ENCODE measurements around the gene MMS22L. TPM values are rescaled to one million over a fixed set of nuclear protein-coding genes. Genes with fewer than 3 reads are reported as not detected.

Gene MMS22L
- total RNA-seq, 2 donors from 2014 or later = 9.5 to 11.7 TPM

DNA sequence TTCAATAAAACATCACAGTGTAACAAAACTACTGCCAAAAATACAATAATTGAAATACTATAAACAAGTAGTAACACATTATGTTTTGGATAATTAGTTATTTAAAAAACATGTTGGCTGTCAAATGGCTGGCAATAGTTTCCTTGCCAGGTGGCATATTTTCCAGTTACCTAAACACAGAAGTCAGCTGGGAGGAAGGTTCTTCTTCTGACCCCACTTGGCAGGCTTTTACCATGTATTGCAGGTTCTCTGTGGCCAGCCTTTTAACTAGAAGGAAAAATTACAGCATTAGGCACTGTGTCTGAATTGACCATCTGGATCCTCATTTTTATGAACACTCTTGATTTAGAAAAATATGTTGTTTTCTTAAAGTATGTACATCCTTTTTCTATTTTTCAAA lies 131.4 kb downstream of the MMS22L start:
- H3K9me3 ChIP-seq (ENCODE audit: control insufficient read depth, low read length, poor library complexity, severe bottlenecking) = no peaks in the 10 kb centered on the region
- H3K4me1 Mint-ChIP-seq = no peaks in the 10 kb centered on the region
- no peak overlapping the region for H3K27ac Mint-ChIP-seq
- ATAC-seq (no peak), DNase-seq (no peak)
- H3K27me3 Mint-ChIP-seq = no peaks in the 10 kb centered on the region
- no peak overlapping the region for H3K4me3 Mint-ChIP-seq
- H3K36me3 Mint-ChIP-seq (ENCODE audit: low read depth) = no peaks in the 10 kb centered on the region

DNA sequence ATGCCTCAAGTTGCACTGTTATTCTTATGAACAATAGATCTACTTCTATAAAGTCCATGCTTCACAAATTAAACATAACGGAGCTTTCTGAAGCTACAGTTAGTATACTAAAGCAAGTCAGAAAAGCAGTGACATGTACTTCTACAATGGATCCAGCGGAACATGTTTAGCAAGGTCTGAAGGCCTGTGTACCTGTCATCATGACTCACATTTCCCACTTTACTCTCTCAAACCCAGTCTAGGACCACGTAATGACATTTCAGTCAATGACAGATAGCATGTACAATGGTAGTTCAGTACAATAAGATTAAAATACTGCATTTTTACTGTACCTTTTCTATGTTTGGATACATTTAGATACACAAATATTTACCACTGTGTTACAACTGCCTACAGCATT lies 132.1 kb downstream of the MMS22L start:
- H3K27me3 Mint-ChIP-seq = no peaks in the 10 kb centered on the region
- H3K4me3 Mint-ChIP-seq = no peak overlapping the region
- no peaks in the 10 kb centered on the region for H3K9me3 ChIP-seq (ENCODE audit: control insufficient read depth, low read length, poor library complexity, severe bottlenecking)
- ATAC-seq = no peak
- no peaks in the 10 kb centered on the region for H3K36me3 Mint-ChIP-seq (ENCODE audit: low read depth)
- no peaks in the 10 kb centered on the region for H3K4me1 Mint-ChIP-seq
- H3K27ac Mint-ChIP-seq = no peak overlapping the region
- no peak for DNase-seq

DNA sequence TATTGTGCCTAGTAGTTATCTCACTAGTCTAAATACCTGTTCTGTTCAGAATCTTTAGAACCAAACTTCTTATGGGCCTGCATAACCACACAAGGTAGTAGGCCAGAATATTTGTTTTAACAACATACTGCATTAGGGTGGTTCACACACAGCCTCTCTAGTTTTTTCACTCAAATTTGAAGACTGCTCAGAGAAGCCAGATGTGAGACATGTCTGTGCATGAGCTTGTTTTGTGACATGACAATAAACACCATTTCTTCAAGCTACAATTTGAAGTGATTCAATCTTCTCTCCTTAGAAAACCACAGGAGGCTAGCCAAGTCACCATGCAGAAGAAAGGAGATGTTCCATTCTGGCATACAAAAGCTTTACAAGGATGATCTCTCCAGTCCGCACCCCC lies 135.6 kb downstream of the MMS22L start:
- DNase-seq = no peak
- Mint-ChIP-seq H3K36me3 (ENCODE audit: low read depth) (no peaks in the 10 kb centered on the region), H3K4me3 (no peak overlapping the region), H3K27me3 (no peaks in the 10 kb centered on the region), H3K4me1 (no peaks in the 10 kb centered on the region), H3K27ac (no peak overlapping the region)
- no peaks in the 10 kb centered on the region for H3K9me3 ChIP-seq (ENCODE audit: control insufficient read depth, low read length, poor library complexity, severe bottlenecking)
- ATAC-seq = no peak

DNA sequence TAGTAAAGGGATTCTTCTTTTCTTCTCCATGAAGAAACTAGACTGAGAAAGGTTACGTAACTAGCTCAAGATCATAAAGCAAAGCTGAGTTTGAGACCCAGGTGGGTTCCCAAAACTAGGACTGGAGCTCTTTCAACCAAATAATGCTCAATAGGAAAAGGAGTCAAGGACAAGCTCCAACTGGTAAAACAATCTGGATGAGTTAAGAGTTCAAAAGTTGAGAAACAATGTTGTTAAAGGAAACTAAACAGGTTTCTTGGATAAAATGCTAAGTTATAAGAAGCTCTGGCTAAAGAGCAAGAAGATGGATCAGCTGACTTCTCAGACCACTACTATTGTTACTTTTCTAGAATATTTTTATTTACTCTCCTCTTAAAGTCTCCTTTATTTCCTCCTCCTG lies 137.3 kb downstream of the MMS22L start:
- DNase-seq (no peak), ATAC-seq (no peak)
- H3K36me3 Mint-ChIP-seq (ENCODE audit: low read depth) = no peaks in the 10 kb centered on the region
- no peak overlapping the region for H3K27ac Mint-ChIP-seq
- no peaks in the 10 kb centered on the region for H3K27me3 Mint-ChIP-seq
- H3K4me3 Mint-ChIP-seq = no peak overlapping the region
- no peaks in the 10 kb centered on the region for H3K4me1 Mint-ChIP-seq
- no peaks in the 10 kb centered on the region for H3K9me3 ChIP-seq (ENCODE audit: control insufficient read depth, low read length, poor library complexity, severe bottlenecking)

DNA sequence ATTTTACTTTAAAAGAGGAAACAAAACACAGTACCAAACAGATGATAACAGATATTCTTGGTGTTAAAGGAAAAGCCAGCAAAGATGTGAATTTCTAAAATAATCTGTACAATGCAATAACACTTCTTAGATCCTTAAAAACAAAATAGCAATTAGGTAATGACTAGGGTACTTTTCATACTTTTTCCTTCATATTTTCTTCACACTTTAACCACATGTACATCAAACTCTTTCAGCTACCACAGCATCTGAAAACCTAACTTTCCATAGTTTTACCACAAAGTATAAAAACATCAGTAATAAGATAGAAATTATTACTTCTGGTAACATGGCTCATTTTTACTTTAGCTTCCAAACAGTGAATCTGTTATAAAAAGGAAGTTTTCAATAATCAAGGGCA lies 141.3 kb downstream of the MMS22L start:
- H3K4me3 Mint-ChIP-seq = no peak overlapping the region
- H3K9me3 ChIP-seq (ENCODE audit: control insufficient read depth, low read length, poor library complexity, severe bottlenecking) = no peaks in the 10 kb centered on the region
- DNase-seq = no peak
- no peaks in the 10 kb centered on the region for H3K4me1 Mint-ChIP-seq
- H3K36me3 Mint-ChIP-seq (ENCODE audit: low read depth) = no peaks in the 10 kb centered on the region
- H3K27me3 Mint-ChIP-seq = no peaks in the 10 kb centered on the region
- no peak for ATAC-seq
- H3K27ac Mint-ChIP-seq = no peak overlapping the region

DNA sequence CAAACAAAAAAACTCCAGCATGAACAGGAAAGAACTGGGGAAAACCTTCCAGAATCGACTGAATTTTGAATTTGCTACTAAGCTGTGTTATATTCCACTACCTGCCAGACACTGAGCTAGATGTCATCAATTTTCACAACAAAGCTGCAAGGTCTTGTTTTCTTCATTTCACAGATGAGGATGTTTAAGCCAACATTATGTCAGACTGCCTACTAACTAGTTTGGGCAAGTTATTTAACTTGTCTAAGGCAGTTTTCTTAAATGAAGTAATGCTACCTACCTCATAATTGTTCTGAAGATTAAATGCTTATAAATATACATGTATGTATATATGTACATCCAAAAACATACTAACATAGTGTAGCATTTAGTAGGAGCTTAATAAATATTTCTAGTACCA lies 144.4 kb downstream of the MMS22L start:
- Mint-ChIP-seq H3K4me3 (no peak overlapping the region), H3K27me3 (no peaks in the 10 kb centered on the region)
- no peak for ATAC-seq

DNA sequence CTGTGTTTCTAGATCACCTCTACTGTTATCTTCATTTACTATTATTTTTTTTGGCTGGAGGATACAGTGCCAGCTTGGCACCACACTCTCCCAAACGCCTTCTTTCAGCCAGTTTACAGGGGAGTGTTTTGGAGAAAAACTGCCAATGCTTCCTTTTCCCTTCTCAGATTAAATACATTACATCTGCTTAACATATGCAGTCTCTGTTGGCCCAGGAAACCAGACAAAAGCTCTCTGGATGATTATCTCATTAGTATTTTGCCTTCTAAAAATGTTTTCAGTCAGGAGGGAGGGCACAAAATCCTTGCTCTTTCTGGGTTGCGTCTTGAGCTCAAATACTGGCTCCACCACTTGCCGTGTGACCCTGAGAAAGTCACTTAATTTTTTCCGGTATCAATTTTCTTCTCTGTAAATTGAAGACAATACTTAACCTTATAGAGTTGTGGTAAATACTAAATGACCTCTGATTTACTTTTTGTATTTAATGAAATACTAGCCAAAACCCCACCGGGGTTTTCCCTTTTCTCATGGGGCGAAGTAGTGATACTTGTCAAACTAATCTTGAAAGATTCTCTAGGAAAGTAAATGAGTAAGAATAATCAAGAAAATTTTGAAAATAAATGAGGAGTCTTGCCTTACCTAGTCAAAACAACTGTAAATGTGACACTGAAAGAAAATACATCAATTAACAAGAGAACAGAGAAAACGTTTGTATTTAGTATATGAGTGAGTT lies 146.2 kb downstream of the MMS22L start:
- DNase-seq = no peak
- H3K9me3 ChIP-seq (ENCODE audit: control insufficient read depth, low read length, poor library complexity, severe bottlenecking) = no peaks in the 10 kb centered on the region
- no peak overlapping the region for H3K4me3 Mint-ChIP-seq
- ATAC-seq = no peak
- H3K27me3 Mint-ChIP-seq = no peaks in the 10 kb centered on the region
- H3K36me3 Mint-ChIP-seq (ENCODE audit: low read depth) = no peaks in the 10 kb centered on the region
- no peaks in the 10 kb centered on the region for H3K4me1 Mint-ChIP-seq
- no peak overlapping the region for H3K27ac Mint-ChIP-seq

More for the DNA sequence above, 144.4 kb downstream of the MMS22L start:
- DNase-seq = no peak
- Mint-ChIP-seq H3K27ac (no peak overlapping the region), H3K4me1 (no peaks in the 10 kb centered on the region), H3K36me3 (ENCODE audit: low read depth) (no peaks in the 10 kb centered on the region)
- no peaks in the 10 kb centered on the region for H3K9me3 ChIP-seq (ENCODE audit: control insufficient read depth, low read length, poor library complexity, severe bottlenecking)

DNA sequence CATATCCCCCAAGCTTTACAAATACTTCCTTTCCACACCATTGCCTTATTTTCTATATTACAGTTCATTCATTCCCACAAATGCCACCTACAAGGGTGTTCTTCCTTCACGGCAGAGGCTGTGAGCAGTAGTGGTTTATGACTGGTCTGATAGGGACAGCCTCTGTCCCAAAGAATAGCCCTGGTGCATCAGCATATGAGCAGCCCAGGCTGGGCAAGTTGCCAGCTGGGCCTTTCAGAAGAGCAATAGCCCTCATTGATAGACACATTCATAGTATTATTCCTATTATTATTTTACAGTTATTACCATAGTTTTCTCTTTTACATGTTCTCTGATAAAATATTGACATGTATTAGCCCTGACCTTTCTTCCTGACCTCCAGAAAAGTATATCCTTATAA lies 149.9 kb downstream of the MMS22L start:
- H3K27me3 Mint-ChIP-seq = no peaks in the 10 kb centered on the region
- no peaks in the 10 kb centered on the region for H3K4me1 Mint-ChIP-seq
- no peak for ATAC-seq
- H3K4me3 Mint-ChIP-seq = no peak overlapping the region
- H3K36me3 Mint-ChIP-seq (ENCODE audit: low read depth) = no peaks in the 10 kb centered on the region
- H3K9me3 ChIP-seq (ENCODE audit: control insufficient read depth, low read length, poor library complexity, severe bottlenecking) = no peaks in the 10 kb centered on the region
- no peak for DNase-seq
- H3K27ac Mint-ChIP-seq = no peak overlapping the region

DNA sequence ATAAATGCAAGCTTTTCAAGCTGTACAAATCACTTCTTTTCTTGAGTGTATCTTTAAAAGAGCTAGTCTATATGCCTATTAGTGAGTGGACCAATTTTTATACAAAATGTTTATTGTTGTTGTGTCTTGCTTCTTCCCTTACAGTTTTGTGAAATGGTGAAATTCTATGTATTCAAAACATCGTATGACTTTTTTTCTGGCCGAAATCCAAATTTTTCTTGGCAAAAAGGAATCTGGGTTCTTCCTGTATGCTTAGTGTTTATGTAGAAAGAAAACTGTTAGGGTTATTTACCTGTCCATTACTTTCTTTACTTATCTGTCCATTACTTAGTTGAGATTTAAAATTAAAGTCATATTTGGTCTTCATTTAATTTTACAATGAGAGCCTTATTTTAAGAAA lies 153.9 kb downstream of the MMS22L start:
- no peak for DNase-seq
- H3K4me1 Mint-ChIP-seq = no peaks in the 10 kb centered on the region
- H3K36me3 Mint-ChIP-seq (ENCODE audit: low read depth) = no peaks in the 10 kb centered on the region
- ATAC-seq = no peak
- H3K27me3 Mint-ChIP-seq = no peaks in the 10 kb centered on the region
- H3K9me3 ChIP-seq (ENCODE audit: control insufficient read depth, low read length, poor library complexity, severe bottlenecking) = no peaks in the 10 kb centered on the region
- H3K27ac Mint-ChIP-seq = no peak overlapping the region
- H3K4me3 Mint-ChIP-seq = no peak overlapping the region

DNA sequence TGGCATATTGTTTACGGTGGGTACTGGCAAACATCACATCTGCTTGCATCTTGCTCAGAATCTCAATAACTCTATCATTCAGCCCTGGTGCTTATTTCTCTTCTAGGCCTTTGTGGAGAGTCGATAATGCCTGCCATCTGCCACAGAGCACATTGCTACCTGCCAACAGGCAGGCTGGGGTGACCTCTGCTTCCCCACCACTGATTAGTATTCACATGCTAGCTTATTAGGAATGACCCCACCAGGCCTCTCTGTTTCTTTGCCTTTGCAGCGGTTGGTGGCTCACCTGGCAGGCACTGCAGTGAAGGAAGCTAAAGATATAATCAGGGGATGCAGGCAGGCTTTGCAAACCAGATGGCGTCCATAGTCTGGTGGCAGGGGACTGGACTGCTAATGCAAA lies 154.5 kb downstream of the MMS22L start:
- no peak overlapping the region for H3K4me3 Mint-ChIP-seq
- no peaks in the 10 kb centered on the region for H3K27me3 Mint-ChIP-seq

DNA sequence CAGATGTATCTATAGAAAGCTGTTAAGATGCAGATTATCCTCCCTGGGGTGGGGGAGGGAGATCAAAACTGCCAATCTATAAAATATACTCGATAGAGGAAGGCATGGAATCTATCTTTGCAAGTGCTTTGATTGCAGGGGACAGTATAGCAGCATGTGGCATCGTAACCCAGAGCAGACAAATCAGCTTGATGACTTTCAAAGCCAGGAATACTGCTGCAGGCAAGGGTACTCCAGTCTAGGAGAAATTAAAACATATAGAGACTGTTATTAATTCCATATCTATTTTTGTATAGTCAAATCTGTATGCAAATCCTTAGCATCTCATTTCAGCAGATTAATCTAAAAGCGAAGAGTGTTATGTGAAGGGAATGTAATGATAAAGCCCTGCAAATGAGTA lies 159.4 kb downstream of the MMS22L start:
- no peaks in the 10 kb centered on the region for H3K36me3 Mint-ChIP-seq (ENCODE audit: low read depth)
- no peak for DNase-seq
- H3K27ac Mint-ChIP-seq = no peak overlapping the region
- H3K4me3 Mint-ChIP-seq = no peak overlapping the region
- ATAC-seq = no peak
- no peaks in the 10 kb centered on the region for H3K4me1 Mint-ChIP-seq
- peaks cover 4% of the 10 kb centered on the region for H3K9me3 ChIP-seq (ENCODE audit: control insufficient read depth, low read length, poor library complexity, severe bottlenecking)
- no peaks in the 10 kb centered on the region for H3K27me3 Mint-ChIP-seq

More for the DNA sequence above, 154.5 kb downstream of the MMS22L start:
- ATAC-seq (no peak), DNase-seq (no peak)
- H3K9me3 ChIP-seq (ENCODE audit: control insufficient read depth, low read length, poor library complexity, severe bottlenecking) = no peaks in the 10 kb centered on the region
- no peaks in the 10 kb centered on the region for H3K36me3 Mint-ChIP-seq (ENCODE audit: low read depth)
- H3K27ac Mint-ChIP-seq = no peak overlapping the region
- no peaks in the 10 kb centered on the region for H3K4me1 Mint-ChIP-seq

DNA sequence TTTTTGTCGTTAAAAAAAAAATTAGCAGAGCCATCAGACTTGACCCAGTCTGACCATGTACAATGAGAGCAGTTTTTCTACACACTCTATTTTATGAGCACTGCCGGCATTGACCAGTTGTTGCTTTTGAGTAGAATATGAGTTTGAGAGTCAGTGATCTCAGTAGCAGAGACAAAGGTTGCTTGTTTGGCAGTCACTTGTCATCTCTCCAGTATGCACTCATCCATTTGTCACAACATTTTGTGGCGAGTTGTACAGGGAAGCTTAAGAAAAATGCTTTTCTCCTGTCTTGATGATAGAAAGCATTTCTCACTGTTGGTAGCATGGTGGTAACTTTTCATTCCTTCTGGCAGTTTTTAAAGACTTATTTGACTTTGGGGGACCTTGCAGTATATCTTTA lies 159.9 kb downstream of the MMS22L start:
- ATAC-seq (no peak), DNase-seq (no peak)
- Mint-ChIP-seq H3K36me3 (ENCODE audit: low read depth) (no peaks in the 10 kb centered on the region), H3K27ac (no peak overlapping the region), H3K4me3 (no peak overlapping the region), H3K4me1 (no peaks in the 10 kb centered on the region), H3K27me3 (no peaks in the 10 kb centered on the region)
- peaks cover 4% of the 10 kb centered on the region for H3K9me3 ChIP-seq (ENCODE audit: control insufficient read depth, low read length, poor library complexity, severe bottlenecking)

DNA sequence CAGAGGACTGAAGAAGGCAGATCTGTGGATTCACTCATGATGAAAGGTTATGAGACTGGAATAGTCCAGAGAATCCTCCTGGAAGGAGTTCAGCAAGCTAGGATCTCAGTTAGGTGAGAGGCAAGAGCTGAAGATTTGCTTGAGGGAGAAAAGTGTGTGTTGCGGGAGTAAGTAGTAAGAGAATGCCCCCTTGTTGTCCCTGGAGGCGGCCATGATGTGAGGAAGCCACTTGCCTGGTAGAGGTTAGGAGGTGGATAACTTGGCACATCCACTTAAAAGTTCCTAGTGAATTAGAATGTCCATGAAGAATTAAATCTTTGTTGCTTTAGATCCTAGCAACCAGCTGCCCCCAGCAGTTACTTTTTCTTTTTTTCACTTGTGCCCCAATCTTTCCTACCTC lies 162.5 kb downstream of the MMS22L start:
- no peaks in the 10 kb centered on the region for H3K36me3 Mint-ChIP-seq (ENCODE audit: low read depth)
- H3K4me3 Mint-ChIP-seq = no peak overlapping the region
- ATAC-seq (no peak), DNase-seq (no peak)
- peaks cover 4% of the 10 kb centered on the region for H3K9me3 ChIP-seq (ENCODE audit: control insufficient read depth, low read length, poor library complexity, severe bottlenecking)
- H3K27ac Mint-ChIP-seq = no peak overlapping the region
- H3K4me1 Mint-ChIP-seq = no peaks in the 10 kb centered on the region
- H3K27me3 Mint-ChIP-seq = no peaks in the 10 kb centered on the region

DNA sequence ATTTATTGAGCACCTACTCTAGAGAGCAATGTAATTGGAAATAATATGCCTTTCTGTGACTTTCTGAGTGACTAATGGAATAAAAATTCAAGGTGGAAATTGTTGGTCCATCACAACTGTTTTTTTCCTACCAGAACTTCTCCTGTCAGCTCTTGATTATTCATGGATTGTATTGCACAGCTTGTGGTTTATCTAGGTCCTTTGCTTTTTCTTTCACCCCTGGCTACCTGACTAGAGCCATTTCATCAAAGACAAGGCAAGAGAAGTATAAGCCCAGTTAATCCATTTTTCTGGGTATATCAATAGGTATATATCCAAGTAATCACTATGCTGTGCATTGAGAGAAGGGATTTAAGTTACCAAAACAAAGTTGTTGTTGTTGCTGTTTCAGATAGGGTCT lies 168.4 kb downstream of the MMS22L start:
- Mint-ChIP-seq H3K4me3 (no peak overlapping the region), H3K4me1 (peaks cover 3% of the 10 kb centered on the region), H3K27me3 (no peaks in the 10 kb centered on the region), H3K36me3 (ENCODE audit: low read depth) (peaks cover 3% of the 10 kb centered on the region), H3K27ac (no peak overlapping the region)
- ATAC-seq (no peak), DNase-seq (no peak)
- H3K9me3 ChIP-seq (ENCODE audit: control insufficient read depth, low read length, poor library complexity, severe bottlenecking) = no peaks in the 10 kb centered on the region

Measured in T-helper 17 cell (primary cell).